Adrenal gland (tissue), 12 donors: ENCODE measurements around the gene NR1H4. TPM values are rescaled to one million over a fixed set of nuclear protein-coding genes. Genes with fewer than 3 reads are reported as not detected.

Experiments used
- DNase-seq, 7 donors: peaks; one replicate each; pipeline ENCODE4 v3.0.0-alpha.2; 2019 to 2020
- H3K27ac ChIP-seq, 5 donors: fragments of 200-600 bp; sonication (generic) in 4 of 5; 1 replicate in 3 of 5; 2 replicates in 2 of 5; pipeline versions ENCODE4 v1.5.1 to v1.8.0; 2016 to 2020; ENCODE audit warnings: mild to moderate bottlenecking in 1 of 5
- H3K27me3 ChIP-seq: fragments of 200-600 bp; 2 replicates; pipeline ENCODE4 v1.8.0; 2021
- H3K36me3 ChIP-seq, 2 donors: fragments of 200-600 bp; replicated peaks in 1 of 2; 1 replicate in 1 of 2; 2 replicates in 1 of 2; pipeline versions ENCODE4 v1.5.1 to v1.8.0; 2018 to 2022
- H3K4me1 ChIP-seq, 2 donors: fragments of 200-600 bp; replicated peaks in 1 of 2; 1 replicate in 1 of 2; 2 replicates in 1 of 2; pipeline versions ENCODE4 v1.5.1 to v1.8.0; 2018 to 2021
- H3K4me3 ChIP-seq, 4 donors: fragments of 200-600 bp; sonication (generic) in 3 of 4; one replicate each; pipeline ENCODE4 v1.5.1; 2016 to 2018
- H3K9me3 ChIP-seq, 3 donors: fragments of 200-600 bp; sonication (generic) in 1 of 3; replicated peaks in 1 of 3; 1 replicate in 2 of 3; 2 replicates in 1 of 3; pipeline versions ENCODE4 v1.5.1 to v1.8.0; 2016 to 2021
- POLR2A ChIP-seq, 2 donors: fragments of 450-650 bp; IDR thresholded peaks; one replicate each; pipeline ENCODE4 v1.6.1; 2017; ENCODE audit warnings: antibody characterized with exemption in 2 of 2, mild to moderate bottlenecking in 2 of 2, moderate library complexity in 1 of 2
- WGBS, 4 donors: extraction: QIAGEN DNeasy Blood & Tissue Kit in 2 of 4; methylation state at CpG; one replicate each; pipeline versions ENCODE4 v1.1.5 to v1.1.7; 2013 to 2017; 5-methylcytosine and 5-hydroxymethylcytosine counted together
- intact Hi-C, 2 donors: fragments of 100-400 bp; cut with DNase I; formaldehyde crosslinking; loops; one replicate each; pipeline versions ENCODE4 v1.14.1 to v1.15.0; 2022 to 2023
- polyA plus RNA-seq, 3 donors: library from polyadenylated mRNA; stranded (reverse); fragments of 200-250 nt in 2 of 3; fragments of 350-450 nt in 1 of 3; fragmentation: Illumina TruSeq in 1 of 3; extraction: RNeasy Lipid Tissue Mini Kit (QIAGEN cat#74804) in 1 of 3; gene quantifications; one replicate each; pipeline ENCODE4 v1.2.3, GENCODE V29; 2013 to 2014
- total RNA-seq, 9 donors: library from RNA; depleted of rRNA in 4 of 9; stranded (reverse); fragments of >200 nt in 4 of 9; fragments of 120-200 nt in 1 of 9; fragmentation: NEBNext Ultra II Directional in 1 of 9; extraction: Animal tissue kit (Norgen Biotek cat#: 25700) in 1 of 9; gene quantifications; one replicate each; pipeline versions ENCODE4 v1.1.0 to v1.2.4, GENCODE V29; 2013 to 2023
- TF ChIP-seq, protein P1 (sequence below), 6 experiments: fragments of 450-650 bp in 4 of 6; fragments of 200-600 bp in 2 of 6; sonication (generic) in 1 of 6; IDR thresholded peaks; 1 replicate in 5 of 6; 2 replicates in 1 of 6; pipeline versions ENCODE4 v1.5.1 to v1.8.0; 2016 to 2021; ENCODE audit warnings: antibody characterized with exemption in 6 of 6, mild to moderate bottlenecking in 2 of 6, moderate library complexity in 1 of 6
- donor health status: healthy with polysubstance abuse.
- donor health status: Bipolar disorder and iron deficiency.
- donor health status: DM: yes; HTN: yes; CAD: no.
- donor health status: DM: no; HTN: no; CAD: no.
- donor health status: DM: no; HTN: no; CAD: no.
- donor health status: DM: yes; HTN: yes; CAD: no.

Gene NR1H4
- total and polyA plus RNA-seq, 12 donors = 17.2 to 66.9 (median 41.0) TPM

DNA sequence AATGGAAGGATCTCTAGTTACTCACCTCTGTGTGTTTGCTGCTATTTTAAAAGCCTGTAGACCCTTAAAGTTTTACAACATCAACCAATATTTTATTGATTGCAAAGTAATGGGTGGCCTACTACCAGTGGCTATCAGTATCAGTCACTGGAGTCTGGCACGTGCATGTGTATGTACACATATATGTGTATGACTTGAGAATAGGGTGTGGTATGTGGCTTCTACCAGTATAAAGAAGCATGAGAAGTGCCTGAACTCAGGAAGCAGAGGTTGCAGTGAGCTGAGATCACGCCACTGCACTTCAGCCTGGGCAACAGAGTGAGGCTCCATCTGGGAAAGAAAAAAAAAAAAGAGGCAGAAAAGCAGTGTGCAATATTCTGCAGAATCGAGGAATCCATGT, 54.4 kb downstream of the NR1H4 start:
- TF ChIP-seq POLR2A (IDR thresholded peaks at IDR 0.05) = no peak
- TF ChIP-seq, protein P1, sequence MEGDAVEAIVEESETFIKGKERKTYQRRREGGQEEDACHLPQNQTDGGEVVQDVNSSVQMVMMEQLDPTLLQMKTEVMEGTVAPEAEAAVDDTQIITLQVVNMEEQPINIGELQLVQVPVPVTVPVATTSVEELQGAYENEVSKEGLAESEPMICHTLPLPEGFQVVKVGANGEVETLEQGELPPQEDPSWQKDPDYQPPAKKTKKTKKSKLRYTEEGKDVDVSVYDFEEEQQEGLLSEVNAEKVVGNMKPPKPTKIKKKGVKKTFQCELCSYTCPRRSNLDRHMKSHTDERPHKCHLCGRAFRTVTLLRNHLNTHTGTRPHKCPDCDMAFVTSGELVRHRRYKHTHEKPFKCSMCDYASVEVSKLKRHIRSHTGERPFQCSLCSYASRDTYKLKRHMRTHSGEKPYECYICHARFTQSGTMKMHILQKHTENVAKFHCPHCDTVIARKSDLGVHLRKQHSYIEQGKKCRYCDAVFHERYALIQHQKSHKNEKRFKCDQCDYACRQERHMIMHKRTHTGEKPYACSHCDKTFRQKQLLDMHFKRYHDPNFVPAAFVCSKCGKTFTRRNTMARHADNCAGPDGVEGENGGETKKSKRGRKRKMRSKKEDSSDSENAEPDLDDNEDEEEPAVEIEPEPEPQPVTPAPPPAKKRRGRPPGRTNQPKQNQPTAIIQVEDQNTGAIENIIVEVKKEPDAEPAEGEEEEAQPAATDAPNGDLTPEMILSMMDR (IDR thresholded peaks at IDR 0.05) = no peak
- peaks cover 21 to 25% of the 10 kb centered on the region in 2 donors for H3K4me1 ChIP-seq
- intact Hi-C loops = no loop called here
- H3K36me3 ChIP-seq = no peaks in the 10 kb centered on the region
- DNase-seq = no peak
- no peak overlapping the region for H3K4me3 ChIP-seq
- no peaks in the 10 kb centered on the region for H3K27me3 ChIP-seq
- H3K9me3 ChIP-seq = no peaks in the 10 kb centered on the region
- peak overlapping the region in 2 of 5 donors; percentile 13 to 38 for H3K27ac ChIP-seq
- 78 to 94% (median 82%) methylated on average over 3 of the region's 3 CpGs for WGBS, 4 donors

DNA sequence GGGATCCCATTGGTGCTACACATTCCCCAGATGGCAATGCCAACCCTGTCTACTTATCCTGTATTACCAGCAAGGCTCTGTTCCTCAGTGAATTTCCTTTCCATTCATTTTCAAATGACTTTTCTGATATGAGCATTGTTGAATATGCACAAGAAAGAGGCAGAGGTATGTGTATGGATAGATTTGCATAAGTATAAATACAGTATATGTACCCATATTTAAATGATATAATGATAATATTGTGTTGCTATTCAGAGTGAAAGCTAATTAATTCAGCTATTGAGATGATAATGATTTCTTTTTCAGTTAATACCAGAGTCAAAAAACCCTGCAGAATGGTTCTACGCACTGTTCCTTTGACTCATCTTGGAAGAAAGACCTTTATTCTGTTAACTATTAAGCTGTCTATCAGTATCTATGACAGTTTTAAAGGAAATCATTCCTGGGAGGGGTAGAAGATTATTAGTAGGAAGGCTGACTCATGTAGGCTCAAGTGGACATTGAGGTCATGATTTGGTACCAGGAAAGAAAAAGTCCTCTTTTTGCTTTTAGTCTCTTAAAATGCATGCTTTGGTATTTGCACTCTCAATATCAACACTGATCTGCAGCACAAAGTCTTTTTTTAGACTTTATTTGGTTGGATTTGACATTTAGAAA, 54.9 kb downstream of the NR1H4 start:
- no peak for DNase-seq
- no peaks in the 10 kb centered on the region for H3K9me3 ChIP-seq
- H3K4me1 ChIP-seq = peaks cover 21 to 25% of the 10 kb centered on the region in 2 donors
- H3K4me3 ChIP-seq = no peak overlapping the region
- intact Hi-C loops = no loop called here
- peak overlapping the region in 2 of 5 donors; percentile 13 to 39 for H3K27ac ChIP-seq
- no peaks in the 10 kb centered on the region for H3K36me3 ChIP-seq
- TF ChIP-seq POLR2A (IDR thresholded peaks at IDR 0.05) = no peak
- TF ChIP-seq, protein P1 (IDR thresholded peaks at IDR 0.05) = no peak
- no peaks in the 10 kb centered on the region for H3K27me3 ChIP-seq
- 29 to 54% (median 36%) methylated on average over 1 of the region's 1 CpG for WGBS, 4 donors

DNA sequence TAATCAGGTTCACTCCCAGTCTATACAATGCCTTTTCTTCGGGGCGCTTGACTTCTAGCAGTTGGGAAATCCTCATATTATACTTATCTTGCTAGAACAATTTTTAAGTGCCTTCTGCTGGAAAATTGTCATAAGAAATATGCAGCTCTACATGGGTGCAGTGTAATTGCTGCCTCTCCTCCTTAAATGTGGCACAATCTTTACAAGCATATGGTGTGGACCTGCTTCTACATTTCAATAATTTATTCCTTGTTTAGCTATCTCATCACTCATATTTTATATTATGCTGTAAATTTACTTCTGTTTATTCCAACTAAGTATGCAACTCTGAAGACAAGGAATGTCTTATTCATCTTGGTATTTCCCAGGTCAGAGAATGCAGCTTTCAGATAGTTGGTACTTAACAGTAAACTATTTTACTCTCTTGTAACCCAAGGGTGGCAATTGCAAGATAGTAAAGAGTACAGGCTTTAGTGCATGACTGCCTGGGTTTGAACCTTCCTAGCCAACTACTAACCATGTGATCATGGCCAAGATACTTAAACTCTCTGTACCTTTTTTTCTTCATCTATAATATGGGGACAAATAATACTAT, 56.2 kb downstream of the NR1H4 start:
- intact Hi-C loops = no loop called here
- TF ChIP-seq POLR2A (IDR thresholded peaks at IDR 0.05) = no peak
- TF ChIP-seq, protein P1 (IDR thresholded peaks at IDR 0.05) = no peak
- 91 to 96% (median 95%) methylated on average over 2 of the region's 2 CpGs for WGBS, 4 donors

DNA sequence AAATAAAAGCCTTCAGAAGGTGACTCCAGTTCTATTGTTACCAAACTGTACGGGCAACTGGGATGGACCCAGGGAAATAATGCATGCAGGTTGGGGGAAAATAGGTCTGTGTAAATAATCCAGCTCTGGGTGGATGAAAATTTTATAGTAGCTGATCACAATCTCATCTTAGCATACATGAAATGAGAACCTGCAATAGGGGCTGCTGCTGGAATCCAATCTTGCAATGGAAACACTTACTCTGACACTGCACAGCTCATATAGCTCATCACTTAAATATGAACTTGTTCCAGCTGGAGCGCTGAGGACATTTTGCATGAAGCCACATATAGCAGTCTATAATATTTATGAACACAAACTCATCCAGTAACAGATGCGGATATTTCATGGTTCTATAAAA, 59.7 kb downstream of the NR1H4 start:
- H3K27ac ChIP-seq = no peak overlapping the region

More for the DNA sequence above, 56.2 kb downstream of the NR1H4 start:
- H3K4me3 ChIP-seq = no peak overlapping the region
- H3K9me3 ChIP-seq = no peaks in the 10 kb centered on the region
- no peaks in the 10 kb centered on the region for H3K27me3 ChIP-seq
- no peak for DNase-seq
- H3K4me1 ChIP-seq = peaks cover 24 to 30% of the 10 kb centered on the region in 2 donors
- H3K27ac ChIP-seq = no peak overlapping the region
- no peaks in the 10 kb centered on the region for H3K36me3 ChIP-seq

More for the DNA sequence above, 59.7 kb downstream of the NR1H4 start:
- 84 to 89% (median 87%) methylated on average over 3 of the region's 3 CpGs for WGBS, 4 donors
- no peaks in the 10 kb centered on the region for H3K27me3 ChIP-seq
- DNase-seq = no peak
- no peak for TF ChIP-seq POLR2A (IDR thresholded peaks at IDR 0.05)
- TF ChIP-seq, protein P1 (IDR thresholded peaks at IDR 0.05) = no peak
- H3K36me3 ChIP-seq = no peaks in the 10 kb centered on the region
- H3K4me3 ChIP-seq = no peak overlapping the region
- peaks cover 24 to 25% of the 10 kb centered on the region in 2 donors for H3K4me1 ChIP-seq
- no peaks in the 10 kb centered on the region for H3K9me3 ChIP-seq
- intact Hi-C loops = no loop called here
